ENCODE measurements around the gene GBP4.

GBP4 gene

DNA sequence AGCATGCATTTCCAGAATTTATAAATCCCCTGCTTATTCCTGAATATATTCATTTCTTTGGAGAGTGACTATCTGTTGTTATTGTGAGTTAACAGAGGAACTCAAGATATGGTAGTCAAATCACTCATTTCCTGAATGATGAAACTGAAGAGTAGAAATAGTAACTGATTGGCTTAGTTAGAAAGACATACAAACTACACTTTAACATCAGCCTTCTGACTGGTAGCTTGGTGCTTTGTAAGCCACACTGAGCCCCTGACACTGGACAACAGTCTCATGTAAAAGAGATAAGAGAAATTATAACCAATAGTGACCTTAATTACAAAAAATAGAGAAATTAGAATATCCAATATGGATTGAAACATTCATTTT is 27.7 kb downstream of the GBP4 start:
- no peak for DNase-seq (ENCODE audit: low read depth, low spot score)

DNA sequence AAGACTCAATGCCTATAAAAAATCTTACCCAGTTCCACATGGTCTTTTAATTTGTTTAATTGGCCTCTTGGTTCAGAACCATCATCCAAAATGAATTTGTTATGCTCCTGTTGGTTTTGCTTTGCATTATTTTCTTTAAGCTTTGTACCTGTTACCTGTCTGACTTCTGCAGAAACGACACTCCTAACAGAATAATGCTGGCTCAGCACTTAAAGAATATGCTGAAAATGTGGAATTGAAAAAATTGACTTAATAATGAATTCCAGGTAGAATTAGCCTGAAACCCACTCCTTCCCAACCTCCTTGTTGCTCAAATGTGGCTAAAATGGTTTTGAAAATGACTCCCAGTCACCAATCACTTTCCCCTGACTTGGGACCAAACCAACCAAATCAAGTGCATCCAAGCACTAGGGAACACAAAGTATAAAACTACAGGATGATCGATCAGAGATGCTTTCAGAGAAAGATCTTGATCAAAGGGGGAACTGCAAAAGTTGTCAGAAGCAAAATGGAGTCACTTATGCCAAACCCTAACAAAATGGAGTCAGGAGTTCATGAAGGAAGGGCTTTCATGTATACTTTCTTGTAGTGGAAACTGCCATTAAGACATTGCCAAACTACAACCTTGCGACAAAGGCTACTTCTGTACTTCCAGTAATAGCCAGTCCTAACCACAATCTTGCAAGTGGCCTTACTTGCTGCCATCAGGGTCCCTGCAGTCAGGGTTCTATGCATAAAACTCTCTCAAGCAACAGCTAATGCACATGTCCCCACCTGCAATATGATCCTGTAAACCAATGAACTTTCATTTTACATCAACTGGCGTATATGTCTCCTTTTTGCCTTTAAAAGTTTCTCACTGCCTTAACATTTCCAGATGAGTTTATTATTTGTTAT is 28.3 kb downstream of the GBP4 start:
- no peak for DNase-seq (ENCODE audit: low read depth, low spot score)

- no peak for DNase-seq (ENCODE audit: low read depth, low spot score)
These were observed 29.6 kb downstream of the GBP4 start for GRCh38 chr1:89169166-89169565.

GRCh38 chr1:89167590-89168230 is 31.0 kb downstream of the GBP4 start:
- no peak for DNase-seq (ENCODE audit: low read depth, low spot score)

DNA sequence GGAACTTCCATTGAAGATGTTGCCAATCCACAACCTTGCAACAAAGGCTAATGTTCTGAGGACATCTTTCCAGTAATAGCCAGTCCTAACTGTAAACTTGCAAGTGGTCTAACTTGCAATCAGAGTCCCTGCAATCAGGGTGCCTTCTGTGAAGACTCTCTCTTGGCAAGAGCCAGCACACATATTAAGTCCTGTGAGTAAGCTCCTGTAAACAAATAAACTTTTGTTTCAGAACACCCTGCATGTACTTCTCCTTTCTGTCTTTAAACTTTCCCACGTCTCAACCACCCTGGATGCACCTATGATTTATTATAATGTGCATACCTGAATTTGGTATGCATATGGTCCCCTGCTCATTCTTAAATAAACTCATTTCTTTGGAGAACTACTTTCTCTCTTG is 32.0 kb downstream of the GBP4 start:
- no peak for DNase-seq (ENCODE audit: low read depth, low spot score)

GRCh38 chr1:89165811-89166210 is 32.9 kb downstream of the GBP4 start:
- DNase-seq (ENCODE audit: low read depth, low spot score): no peak

DNA sequence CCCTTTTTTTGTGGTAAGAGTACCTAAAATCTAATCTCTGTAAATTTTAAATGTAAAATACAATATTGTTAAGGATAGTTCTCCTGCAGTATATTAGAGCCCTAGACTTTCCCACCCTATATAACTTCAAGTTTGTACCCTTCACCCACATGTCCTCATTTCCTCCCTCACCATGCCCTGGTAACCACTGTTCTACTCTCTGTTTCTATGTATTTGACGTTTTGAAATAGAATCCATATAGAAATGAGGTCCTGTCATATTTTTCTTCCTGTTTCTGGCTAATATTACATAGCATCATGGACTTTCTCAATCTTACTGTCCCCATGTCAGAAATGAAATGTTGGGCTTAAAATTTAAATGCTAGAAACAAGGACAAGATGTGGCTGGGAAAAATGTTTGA is 47.7 kb downstream of the GBP4 start:
- DNase-seq (ENCODE audit: low read depth, low spot score): no peak

GRCh38 chr1:89149976-89150375 is 48.8 kb downstream of the GBP4 start:
- no peak for DNase-seq (ENCODE audit: low read depth, low spot score)

- no peak for DNase-seq (ENCODE audit: low read depth, low spot score)
These were observed 49.5 kb downstream of the GBP4 start for GRCh38 chr1:89149229-89149628.

DNA sequence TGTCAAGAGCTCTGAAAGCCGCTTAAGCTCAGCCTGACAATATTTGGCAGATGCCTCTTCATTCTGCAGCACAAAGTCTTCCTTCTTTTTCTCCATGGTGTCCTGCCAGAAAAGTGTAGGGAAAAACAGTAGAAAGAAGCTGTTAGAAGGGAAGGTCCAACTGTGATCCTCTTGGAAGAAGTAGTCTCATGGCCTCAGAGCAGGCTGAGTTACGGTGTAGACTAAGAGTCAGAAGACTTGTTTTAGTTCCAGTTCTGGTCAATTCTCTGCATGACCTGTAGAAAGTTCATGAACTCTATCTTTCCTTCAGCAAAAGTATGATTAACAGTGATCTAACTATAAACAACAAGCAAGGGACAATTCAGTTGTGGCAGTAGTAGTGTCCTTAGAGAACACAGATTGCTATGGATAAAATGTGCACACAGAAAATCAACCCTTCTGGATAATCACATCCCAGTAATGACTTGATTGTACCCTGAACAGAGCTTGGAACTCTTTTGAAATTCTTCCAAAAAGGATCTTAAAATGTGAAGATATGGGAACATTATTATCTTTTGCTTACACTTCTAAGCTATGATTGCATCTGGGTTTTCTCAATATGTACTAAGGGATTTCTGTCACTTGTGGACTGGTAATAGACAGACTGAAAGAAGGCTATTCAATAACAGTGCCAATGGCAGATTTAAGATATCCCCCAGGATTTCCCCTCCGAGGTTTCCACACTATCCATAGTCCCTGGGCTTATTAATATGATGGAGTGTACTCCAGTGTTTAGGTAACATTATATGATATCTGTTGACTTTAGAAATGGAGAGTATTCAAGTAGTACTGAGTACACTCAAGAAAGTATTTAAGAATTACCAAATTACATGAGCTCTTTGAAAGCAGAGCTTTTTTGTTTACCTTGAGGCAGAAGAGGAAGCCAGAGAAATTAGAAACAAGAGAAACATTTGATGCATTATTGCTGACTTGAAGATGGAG is 50.8 kb downstream of the GBP4 start:
- DNase-seq (ENCODE audit: low read depth, low spot score): no peak

DNA sequence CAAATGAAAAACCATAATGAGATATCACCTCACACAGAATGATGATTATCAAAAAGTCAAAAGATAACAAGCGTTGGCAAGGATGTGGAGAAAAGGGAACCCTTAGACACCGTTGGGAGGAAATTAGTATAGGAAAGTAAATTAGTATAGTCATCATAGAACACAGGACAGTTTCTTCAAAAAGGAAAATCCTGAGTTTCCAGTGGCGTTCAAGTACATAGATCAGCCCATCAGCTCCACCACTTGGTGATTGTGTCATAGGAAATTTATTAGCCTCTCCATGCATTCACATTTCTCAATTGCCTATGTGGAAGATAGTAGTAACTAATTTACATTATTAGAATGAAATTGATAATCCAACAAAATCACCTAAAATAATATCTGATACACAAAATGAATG is 52.0 kb downstream of the GBP4 start:
- no peak for DNase-seq (ENCODE audit: low read depth, low spot score)

DNA sequence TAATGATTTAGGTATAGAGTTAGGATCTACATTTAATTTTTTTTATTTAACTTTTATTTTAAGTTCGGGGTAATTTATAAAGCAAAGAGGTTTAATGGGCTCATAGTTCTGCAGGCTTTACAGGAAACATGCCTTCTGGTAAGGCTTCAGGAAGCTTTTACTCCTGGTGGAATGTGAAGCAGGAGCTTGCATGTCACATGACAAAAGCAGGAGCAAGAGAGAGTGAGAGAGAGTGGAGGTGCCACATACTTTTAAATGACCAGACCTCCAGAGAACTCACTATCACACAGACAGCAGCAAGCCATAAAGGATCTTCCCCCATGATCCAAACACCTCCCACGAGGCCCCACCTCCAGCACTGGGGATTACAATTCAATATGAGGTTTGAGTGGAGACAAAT is 55.3 kb downstream of the GBP4 start:
- DNase-seq (ENCODE audit: low read depth, low spot score): no peak

DNA sequence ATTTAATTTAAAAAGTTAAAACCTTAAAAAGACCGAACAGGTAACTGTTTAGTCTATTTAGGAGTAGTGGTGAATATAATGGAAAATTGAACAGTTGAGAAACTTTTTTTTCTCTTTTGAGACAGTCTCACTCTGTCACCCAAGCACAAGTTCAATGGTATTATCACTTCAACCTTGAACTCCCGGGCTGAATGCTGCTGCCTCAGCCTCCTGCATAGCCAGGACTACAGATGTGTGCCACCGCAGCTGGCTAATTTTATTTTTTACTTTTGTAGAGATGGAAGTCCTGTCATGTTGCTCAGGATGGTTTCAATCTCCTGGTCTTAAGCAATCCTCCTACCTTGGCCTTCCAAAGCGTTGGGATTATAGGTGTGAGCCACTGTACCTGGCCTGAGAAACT is 56.6 kb downstream of the GBP4 start:
- no peak for DNase-seq (ENCODE audit: low read depth, low spot score)

DNA sequence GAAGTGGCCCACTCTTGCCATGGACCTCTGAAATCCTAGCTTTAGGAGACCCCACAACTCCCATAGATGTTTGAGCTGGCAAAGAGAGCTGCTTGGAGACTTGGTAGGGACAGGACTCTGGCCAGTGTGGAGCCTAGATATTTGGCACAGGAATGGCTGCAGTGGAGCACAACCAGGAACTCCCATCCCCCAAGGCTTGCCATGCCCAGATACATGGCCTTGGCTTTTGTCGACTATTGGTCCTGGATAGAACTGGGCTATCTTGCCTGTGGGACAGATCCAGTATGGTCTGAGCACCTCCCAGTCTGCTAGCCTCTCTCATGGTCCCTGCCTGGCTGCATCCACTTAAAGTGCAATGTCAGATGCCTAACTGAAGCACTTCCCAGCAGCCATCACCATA is 65.0 kb downstream of the GBP4 start:
- no peak for DNase-seq (ENCODE audit: low read depth, low spot score)
